SHP77 (cell line): Measurements from ENCODE around the gene USP17L25.
"Not testable (repeated sequence)": the region's sequence is repeated elsewhere in the genome, so short reads cannot be mapped to it uniquely, and the experiment has no call there.

Experiments used
- DNase-seq, 2 experiments: peaks; one replicate each; lab custom pipeline; 2025; lab: John Stamatoyannopoulos, UW

Gene USP17L25, protein sequence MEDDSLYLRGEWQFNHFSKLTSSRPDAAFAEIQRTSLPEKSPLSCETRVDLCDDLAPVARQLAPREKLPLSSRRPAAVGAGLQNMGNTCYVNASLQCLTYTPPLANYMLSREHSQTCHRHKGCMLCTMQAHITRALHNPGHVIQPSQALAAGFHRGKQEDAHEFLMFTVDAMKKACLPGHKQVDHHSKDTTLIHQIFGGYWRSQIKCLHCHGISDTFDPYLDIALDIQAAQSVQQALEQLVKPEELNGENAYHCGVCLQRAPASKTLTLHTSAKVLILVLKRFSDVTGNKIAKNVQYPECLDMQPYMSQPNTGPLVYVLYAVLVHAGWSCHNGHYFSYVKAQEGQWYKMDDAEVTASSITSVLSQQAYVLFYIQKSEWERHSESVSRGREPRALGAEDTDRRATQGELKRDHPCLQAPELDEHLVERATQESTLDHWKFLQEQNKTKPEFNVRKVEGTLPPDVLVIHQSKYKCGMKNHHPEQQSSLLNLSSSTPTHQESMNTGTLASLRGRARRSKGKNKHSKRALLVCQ

DNA sequence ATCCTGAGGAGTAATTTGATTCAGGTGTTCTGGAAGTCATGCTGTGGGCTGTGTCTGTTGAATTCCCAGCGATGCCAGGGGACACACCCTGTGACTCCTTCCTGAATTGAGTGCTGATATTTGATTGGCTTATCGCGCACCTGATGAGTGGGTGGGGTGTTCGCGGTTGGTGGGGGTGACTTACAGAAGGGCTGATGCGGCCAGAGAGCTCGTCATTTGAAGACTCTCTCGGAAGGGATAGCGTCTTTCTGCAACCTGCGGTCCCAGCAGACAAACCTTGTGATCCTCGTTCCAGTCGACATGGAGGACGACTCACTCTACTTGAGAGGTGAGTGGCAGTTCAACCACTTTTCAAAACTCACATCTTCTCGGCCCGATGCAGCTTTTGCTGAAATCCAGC is at the start of gene USP17L25:
TSS of gene USP17L25 (plus strand) at position 301 of the 400 bp plus-strand sequence. CDS start at position 301, 0 bp downstream.
- DNase-seq: not testable (repeated sequence)

DNA sequence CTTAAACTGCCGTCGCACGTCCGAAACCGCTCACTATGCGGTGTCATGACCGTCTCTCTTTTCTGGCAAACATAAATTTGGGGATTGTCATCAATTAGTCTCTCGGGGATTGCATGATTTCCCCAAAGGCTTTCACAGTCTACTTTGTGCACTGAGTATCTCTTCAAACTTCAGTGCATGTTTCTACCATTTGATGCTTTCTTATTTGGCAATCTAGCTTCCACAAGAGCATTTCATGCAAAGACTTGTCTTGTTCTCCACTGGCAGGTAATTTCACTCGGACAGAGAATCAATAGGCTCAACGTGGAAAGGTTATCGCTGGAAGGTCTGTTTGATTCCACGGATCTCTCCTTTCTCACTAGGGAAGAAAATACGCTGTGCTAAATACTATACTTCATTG is 5.5 kb upstream of the USP17L25 start:
- not testable (repeated sequence) for DNase-seq

GRCh38 chr4:9324865-9325264 is 4.8 kb upstream of the USP17L25 start, which contains the start of gene USP17L24:
Gene USP17L24 (plus strand): TSS chr4:9325165. CDS start chr4:9325165, 0 bp downstream.
- DNase-seq: not testable (repeated sequence)

DNA sequence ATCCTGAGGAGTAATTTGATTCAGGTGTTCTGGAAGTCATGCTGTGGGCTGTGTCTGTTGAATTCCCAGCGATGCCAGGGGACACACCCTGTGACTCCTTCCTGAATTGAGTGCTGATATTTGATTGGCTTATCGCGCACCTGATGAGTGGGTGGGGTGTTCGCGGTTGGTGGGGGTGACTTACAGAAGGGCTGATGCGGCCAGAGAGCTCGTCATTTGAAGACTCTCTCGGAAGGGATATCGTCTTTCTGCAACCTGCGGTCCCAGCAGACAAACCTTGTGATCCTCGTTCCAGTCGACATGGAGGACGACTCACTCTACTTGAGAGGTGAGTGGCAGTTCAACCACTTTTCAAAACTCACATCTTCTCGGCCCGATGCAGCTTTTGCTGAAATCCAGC is 4.6 kb downstream of the USP17L25 start, which contains the start of gene USP17L26:
TSS of gene USP17L26 (plus strand) at position 301 of the 400 bp plus-strand sequence. CDS start at position 301, 0 bp downstream.
- DNase-seq: not testable (repeated sequence)

- DNase-seq: not testable (repeated sequence)
Observed at GRCh38 chr4:9339103-9339502, 9.4 kb downstream of the USP17L25 start, which contains the start of gene USP17L5. Gene USP17L5 (plus strand): TSS chr4:9339403. CDS start chr4:9339403, 0 bp downstream.

GRCh38 chr4:9343848-9344247 is 14.1 kb downstream of the USP17L25 start, which contains the start of gene USP17L27:
Gene USP17L27 (plus strand): TSS chr4:9344148. CDS start chr4:9344148, 0 bp downstream.
- DNase-seq: not testable (repeated sequence)

GRCh38 chr4:9348593-9348992 is 18.9 kb downstream of the USP17L25 start, which contains the start of gene USP17L28:
Gene USP17L28 (plus strand): TSS chr4:9348893. CDS start chr4:9348893, 0 bp downstream.
- not testable (repeated sequence) for DNase-seq

DNA sequence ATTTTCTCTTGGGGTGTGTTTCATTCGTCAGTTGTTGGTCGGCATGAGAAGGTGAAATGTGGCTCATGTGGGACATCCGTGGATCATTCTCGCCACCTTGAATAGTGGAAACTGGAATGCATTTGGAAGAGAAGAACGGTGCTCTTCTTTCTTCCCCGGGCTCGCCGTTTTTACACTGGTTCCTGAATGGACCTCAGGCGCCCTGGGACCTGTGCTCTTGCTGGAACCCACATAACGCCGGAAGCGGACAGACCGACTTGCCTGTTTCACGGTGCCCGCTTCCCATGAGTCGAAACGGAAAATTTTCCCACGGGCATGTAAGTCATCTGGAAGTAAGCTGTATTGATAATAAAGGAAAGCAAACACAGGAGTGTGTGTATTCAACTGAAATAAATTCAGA is 21.2 kb downstream of the USP17L25 start:
- not testable (repeated sequence) for DNase-seq

- not testable (repeated sequence) for DNase-seq
Observed at GRCh38 chr4:9353338-9353737, 23.6 kb downstream of the USP17L25 start, which contains the start of gene USP17L29. Gene USP17L29 (plus strand): TSS chr4:9353638. CDS start chr4:9353638, 0 bp downstream.

- not testable (repeated sequence) for DNase-seq
Observed at GRCh38 chr4:9362829-9363228, 33.1 kb downstream of the USP17L25 start, which contains the start of gene USP17L30. Gene USP17L30 (plus strand): TSS chr4:9363129. CDS start chr4:9363129, 0 bp downstream.

DNA sequence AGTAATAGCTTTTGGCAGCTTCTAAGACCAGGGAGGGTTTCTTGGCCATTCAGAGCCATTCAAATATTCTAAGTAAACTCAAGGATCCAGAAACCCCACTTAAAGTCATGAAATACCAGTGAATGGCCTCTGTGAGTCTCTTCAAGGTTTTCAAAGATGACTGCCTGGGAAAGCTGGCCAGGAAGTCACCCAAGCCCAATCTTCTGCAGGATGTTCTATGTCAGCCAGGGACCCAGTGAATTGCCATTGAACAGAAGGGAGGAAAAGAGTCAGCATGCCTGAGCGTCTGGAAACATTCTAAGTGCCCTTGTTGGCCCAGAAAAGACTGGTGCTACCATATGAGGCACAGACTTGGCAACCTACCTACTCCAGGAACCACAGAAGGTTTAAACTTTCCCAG is 50.2 kb downstream of the USP17L25 start:
- not testable (repeated sequence) for DNase-seq
